ENCODE measurements around the gene PACSIN1. TPM values are rescaled to one million over a fixed set of nuclear protein-coding genes. Genes with fewer than 3 reads are reported as not detected.

The PACSIN1 gene, protein sequence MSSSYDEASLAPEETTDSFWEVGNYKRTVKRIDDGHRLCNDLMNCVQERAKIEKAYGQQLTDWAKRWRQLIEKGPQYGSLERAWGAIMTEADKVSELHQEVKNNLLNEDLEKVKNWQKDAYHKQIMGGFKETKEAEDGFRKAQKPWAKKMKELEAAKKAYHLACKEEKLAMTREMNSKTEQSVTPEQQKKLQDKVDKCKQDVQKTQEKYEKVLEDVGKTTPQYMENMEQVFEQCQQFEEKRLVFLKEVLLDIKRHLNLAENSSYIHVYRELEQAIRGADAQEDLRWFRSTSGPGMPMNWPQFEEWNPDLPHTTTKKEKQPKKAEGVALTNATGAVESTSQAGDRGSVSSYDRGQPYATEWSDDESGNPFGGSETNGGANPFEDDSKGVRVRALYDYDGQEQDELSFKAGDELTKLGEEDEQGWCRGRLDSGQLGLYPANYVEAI
- total RNA-seq: 1 to 10 TPM in 2 of 4 donors, not detected in 2; 1.2 TPM

DNA sequence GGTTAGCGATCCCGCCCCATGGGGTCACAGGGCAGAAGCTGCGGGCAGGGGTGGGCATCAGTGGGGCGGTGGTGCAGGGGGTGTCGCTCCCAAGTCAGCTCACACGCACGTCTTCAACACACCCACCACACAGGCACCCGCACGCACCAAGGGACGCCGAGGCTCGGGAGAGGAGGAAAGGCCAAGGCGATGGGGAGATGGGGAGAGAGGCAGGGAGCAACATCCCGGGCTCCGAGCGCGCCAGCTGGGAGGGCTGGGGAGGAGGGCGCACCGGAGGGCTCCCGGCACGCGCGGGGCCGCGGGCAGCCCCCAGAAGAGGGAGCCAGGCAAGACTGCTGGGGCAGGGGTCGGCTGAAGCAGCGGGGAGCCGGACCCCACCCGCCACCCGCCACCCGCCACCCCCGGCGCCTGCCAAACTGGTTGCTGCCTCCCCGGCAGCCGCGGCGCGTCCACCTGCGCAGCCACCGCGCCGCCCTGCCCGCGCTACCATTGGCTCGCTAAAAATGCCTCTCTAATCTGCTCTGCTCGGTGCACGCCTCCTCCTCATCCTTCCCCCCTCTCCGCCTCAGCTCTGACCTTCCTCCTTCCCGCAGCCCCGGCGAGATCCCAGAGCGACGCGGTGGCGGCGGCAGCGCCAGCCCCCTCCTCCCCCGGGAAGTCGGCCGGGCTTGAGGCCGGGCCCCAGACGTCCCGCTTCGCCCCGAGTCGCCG, at the start of gene PACSIN1:
TSS of gene PACSIN1 (plus strand) at position 546 of the 711 bp plus-strand sequence. CDS start 60,230 bp downstream, outside the sequence.
- Histone ChIP-seq H3K27me3 (peaks cover 42% of the 10 kb centered on the region), H3K4me3 (peak within 1 kb of the TSS in 1 of 2 donors; percentile 46), H3K36me3 (no peaks in the 10 kb centered on the region), H3K4me1 (peaks cover 0 to 13% (median 8%) of the 10 kb centered on the region in 3 donors), H3K27ac (no peak within 1 kb of the TSS), H3K9me3 (no peaks in the 10 kb centered on the region)
- no peak for TF ChIP-seq POLR2AphosphoS5 (IDR thresholded peaks at IDR 0.05)
- no peak for TF ChIP-seq EP300 (IDR thresholded peaks at IDR 0.05)
- TF ChIP-seq, protein P1, sequence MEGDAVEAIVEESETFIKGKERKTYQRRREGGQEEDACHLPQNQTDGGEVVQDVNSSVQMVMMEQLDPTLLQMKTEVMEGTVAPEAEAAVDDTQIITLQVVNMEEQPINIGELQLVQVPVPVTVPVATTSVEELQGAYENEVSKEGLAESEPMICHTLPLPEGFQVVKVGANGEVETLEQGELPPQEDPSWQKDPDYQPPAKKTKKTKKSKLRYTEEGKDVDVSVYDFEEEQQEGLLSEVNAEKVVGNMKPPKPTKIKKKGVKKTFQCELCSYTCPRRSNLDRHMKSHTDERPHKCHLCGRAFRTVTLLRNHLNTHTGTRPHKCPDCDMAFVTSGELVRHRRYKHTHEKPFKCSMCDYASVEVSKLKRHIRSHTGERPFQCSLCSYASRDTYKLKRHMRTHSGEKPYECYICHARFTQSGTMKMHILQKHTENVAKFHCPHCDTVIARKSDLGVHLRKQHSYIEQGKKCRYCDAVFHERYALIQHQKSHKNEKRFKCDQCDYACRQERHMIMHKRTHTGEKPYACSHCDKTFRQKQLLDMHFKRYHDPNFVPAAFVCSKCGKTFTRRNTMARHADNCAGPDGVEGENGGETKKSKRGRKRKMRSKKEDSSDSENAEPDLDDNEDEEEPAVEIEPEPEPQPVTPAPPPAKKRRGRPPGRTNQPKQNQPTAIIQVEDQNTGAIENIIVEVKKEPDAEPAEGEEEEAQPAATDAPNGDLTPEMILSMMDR (IDR thresholded peaks at IDR 0.05): no peak
- TF ChIP-seq POLR2A (IDR thresholded peaks at IDR 0.05): no peak
- 0% methylated on average over 3 to 7 of the region's 67 CpGs for WGBS, 2 donors (ENCODE audit: low coverage in 1 of 2)
- no peak for ATAC-seq

DNA sequence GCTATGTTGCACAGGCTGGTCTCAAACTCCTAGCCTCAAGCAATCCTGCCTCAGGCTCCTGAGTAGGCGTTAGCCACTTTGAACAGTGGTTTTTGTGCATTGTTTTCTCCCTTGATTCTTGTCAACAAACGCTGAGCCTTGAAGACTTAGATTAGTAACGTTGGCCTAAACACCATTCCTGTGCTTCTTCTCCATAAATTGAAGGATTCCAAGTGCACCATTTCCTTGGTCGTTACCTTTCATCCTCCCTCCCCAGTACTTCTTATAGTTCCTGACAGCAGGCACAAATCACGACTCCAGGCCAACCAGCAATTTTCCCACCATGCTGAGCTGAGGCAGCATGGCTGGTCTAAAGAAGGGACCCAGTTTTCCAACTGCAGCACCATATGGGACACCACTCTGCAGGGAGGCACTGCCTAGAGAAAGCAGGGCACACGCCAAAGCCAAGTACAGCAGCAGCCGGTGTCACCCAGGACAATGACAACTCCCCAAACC, 49.0 kb upstream of the PACSIN1 start:
- no peak overlapping the region for H3K4me3 ChIP-seq
- ATAC-seq: no peak
- H3K27me3 ChIP-seq: no peaks in the 10 kb centered on the region
- peaks cover 0 to 65% of the 10 kb centered on the region in 2 donors for H3K36me3 ChIP-seq
- H3K9me3 ChIP-seq: no peaks in the 10 kb centered on the region
- 46 to 49% methylated on average over 3 to 4 of the region's 7 CpGs for WGBS, 2 donors (ENCODE audit: low coverage in 1 of 2)
- H3K4me1 ChIP-seq: peaks cover 4 to 18% (median 10%) of the 10 kb centered on the region in 3 donors
- TF ChIP-seq POLR2A (IDR thresholded peaks at IDR 0.05) (no peak), POLR2AphosphoS5 (IDR thresholded peaks at IDR 0.05) (no peak), EP300 (IDR thresholded peaks at IDR 0.05) (no peak)
- H3K27ac ChIP-seq: no peak overlapping the region

DNA sequence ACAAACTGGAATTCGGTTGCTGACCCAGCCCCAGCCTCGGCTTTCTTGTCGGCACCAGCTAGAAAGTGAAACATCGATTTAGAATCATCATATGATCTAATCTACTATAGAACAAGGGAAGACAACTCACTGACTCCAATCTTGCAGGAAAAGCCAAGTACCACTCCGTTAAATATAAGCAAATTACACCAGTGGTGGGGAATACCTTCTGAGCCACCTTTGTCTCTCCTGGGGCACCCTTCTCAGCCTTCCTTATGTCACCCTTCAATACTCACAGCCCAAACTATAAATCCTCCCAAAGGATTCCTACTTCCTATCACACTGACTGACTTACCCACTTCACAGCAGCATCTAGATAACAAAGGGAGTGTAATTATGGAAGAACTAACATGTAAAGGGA, 47.5 kb upstream of the PACSIN1 start:
- 46 to 71% methylated on average over 5 of the region's 5 CpGs for WGBS, 2 donors (ENCODE audit: low coverage in 1 of 2)

DNA sequence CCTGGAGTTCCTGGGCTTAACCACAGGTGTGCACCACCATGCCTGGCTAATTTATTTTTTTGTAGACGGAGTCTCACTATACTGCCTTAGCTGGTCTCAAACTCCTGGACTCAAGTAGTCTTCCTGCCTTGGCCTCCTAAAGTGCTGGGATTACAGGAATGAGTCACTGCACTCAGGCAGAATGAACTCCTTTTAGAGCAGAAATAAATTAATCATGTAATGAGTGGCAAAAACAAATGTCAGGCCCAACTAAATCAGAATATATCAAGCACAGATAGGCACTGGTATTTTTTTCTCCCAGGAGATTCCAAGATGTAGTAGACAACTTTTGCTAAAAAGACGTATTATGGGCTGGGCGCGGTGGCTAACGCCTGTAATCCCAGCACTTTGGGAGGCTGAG, 42.6 kb upstream of the PACSIN1 start:
- WGBS, 2 donors (ENCODE audit: low coverage in 1 of 2): 61 to 68% methylated on average over 5 of the region's 5 CpGs
- H3K27ac ChIP-seq: peak overlapping the region in 2 of 4 donors; percentile 16 to 37

More for the DNA sequence above, 47.5 kb upstream of the PACSIN1 start:
- H3K4me3 ChIP-seq: no peak overlapping the region
- H3K27ac ChIP-seq: no peak overlapping the region
- peaks cover 0 to 76% of the 10 kb centered on the region in 2 donors for H3K36me3 ChIP-seq
- H3K9me3 ChIP-seq: no peaks in the 10 kb centered on the region
- H3K4me1 ChIP-seq: peaks cover 4 to 25% (median 10%) of the 10 kb centered on the region in 3 donors
- TF ChIP-seq, protein P1 (IDR thresholded peaks at IDR 0.05): no peak
- TF ChIP-seq EP300 (IDR thresholded peaks at IDR 0.05) (no peak), POLR2AphosphoS5 (IDR thresholded peaks at IDR 0.05) (no peak), POLR2A (IDR thresholded peaks at IDR 0.05) (no peak)
- ATAC-seq: no peak
- no peaks in the 10 kb centered on the region for H3K27me3 ChIP-seq

More for the DNA sequence above, 42.6 kb upstream of the PACSIN1 start:
- H3K4me3 ChIP-seq: no peak overlapping the region
- peaks cover 0 to 33% (median 11%) of the 10 kb centered on the region in 3 donors for H3K4me1 ChIP-seq
- peaks cover 0 to 66% of the 10 kb centered on the region in 2 donors for H3K36me3 ChIP-seq
- ATAC-seq: no peak
- no peaks in the 10 kb centered on the region for H3K9me3 ChIP-seq
- no peak for TF ChIP-seq POLR2AphosphoS5 (IDR thresholded peaks at IDR 0.05)
- no peak for TF ChIP-seq EP300 (IDR thresholded peaks at IDR 0.05)
- no peak for TF ChIP-seq POLR2A (IDR thresholded peaks at IDR 0.05)
- TF ChIP-seq, protein P1 (IDR thresholded peaks at IDR 0.05): no peak
- no peaks in the 10 kb centered on the region for H3K27me3 ChIP-seq
